GM21786 (cell line): ENCODE results near the gene RNF14.

Experiments
- ATAC-seq: cut with Tn5 transposase; IDR thresholded peaks from one replicate; pipeline ENCODE4 v1.9.1; 2021; ENCODE audit not compliant: unreplicated experiment

Gene RNF14

DNA sequence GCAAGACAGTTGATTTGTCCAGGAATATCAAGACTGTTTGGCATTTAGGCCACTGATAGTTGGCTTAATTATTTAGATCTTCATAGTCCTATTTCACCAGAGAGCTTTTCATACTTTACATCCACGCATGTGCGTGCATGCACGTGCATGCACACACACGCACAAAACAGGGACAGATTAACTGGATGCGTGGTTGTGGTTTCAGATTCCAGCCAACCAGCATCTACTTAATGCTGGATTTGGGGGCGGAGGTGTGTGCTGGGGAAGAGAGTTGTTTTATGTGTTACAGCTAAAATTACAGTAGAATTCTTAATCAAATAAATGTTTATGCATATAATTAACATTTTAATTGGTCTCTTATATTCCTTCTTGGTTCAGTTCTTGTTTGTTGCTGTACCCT, 7.3 kb downstream of the RNF14 start:
- no peak for ATAC-seq

GRCh38 chr5:141978389-141978788, 9.5 kb downstream of the RNF14 start:
- ATAC-seq: no peak

- ATAC-seq: no peak
Observed at GRCh38 chr5:141982626-141983025, 13.7 kb downstream of the RNF14 start.

DNA sequence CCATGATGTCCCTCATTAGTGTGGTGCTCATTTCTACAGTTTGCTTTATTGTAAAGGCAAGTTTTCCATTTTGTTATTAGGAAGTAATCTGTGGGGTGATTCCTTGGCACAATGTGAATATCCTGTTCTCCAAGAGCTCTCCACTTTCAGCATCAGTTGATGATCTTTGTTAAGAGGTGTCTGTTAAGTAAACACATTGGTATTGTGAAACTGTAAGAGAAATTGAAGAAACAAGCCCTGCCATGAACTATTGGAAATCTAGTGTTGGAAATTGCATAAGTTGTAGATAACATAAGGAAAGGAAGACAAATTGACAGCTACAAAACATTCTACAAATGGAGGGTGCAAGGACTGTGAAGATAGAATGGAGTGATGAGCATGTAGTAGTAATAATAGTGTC, 17.2 kb downstream of the RNF14 start:
- ATAC-seq: no peak

GRCh38 chr5:141989720-141990119, 20.8 kb downstream of the RNF14 start:
- ATAC-seq: no peak

GRCh38 chr5:141992349-141992963, 23.6 kb downstream of the RNF14 start:
- ATAC-seq: peak; percentile 64

DNA sequence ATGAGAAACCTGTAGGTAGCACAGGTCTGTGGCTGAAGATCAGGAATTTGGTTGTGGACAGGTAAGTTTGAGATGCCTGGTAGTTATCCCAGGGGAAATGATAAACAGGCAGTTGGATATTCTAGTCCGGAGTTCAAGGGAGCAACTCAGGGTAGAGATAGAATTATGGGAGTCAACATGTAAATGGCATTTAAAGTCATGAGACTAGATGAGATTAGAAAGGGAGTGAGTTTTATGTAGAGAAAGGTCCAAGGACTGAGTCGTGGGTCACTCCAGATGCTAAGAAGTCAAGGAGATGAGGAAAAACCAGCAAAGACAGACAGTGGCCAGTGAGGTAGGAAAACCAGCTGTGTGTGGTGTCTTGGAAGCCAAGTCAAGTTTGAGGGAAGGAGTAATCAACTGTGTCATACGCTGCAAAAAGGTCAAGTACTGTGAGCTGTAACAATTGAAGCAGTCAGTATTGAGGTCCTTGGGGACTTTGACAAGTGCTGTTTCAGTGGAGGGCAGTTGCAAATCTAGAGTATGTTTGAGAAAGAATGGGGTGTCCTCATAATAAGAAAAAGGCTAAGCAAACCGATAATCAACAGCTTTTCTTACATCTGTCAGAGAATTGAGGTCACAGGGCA, 25.7 kb downstream of the RNF14 start:
- ATAC-seq: no peak

- ATAC-seq: no peak
Observed at GRCh38 chr5:141995656-141996055, 26.8 kb downstream of the RNF14 start.

- ATAC-seq: no peak
Observed at GRCh38 chr5:141997358-141997960, 28.6 kb downstream of the RNF14 start.

DNA sequence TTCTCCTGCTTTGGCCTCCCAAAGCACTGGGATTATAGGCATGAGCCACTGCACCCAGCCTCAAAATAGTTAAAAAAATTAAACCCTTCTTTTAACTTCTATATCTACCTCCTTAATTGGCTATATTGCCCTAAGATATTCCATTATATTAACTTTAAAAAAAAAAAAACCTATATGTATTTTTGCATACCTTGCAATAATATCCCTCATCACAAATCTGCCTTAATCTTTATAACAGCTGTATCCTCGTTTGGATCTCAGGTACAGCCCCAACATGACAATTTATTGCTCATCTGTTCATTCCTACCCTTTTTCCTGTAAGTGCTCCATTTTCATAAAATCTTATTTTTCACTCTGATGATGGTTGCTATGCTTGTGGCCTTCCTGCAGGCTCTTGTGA, 31.3 kb downstream of the RNF14 start:
- ATAC-seq: no peak

DNA sequence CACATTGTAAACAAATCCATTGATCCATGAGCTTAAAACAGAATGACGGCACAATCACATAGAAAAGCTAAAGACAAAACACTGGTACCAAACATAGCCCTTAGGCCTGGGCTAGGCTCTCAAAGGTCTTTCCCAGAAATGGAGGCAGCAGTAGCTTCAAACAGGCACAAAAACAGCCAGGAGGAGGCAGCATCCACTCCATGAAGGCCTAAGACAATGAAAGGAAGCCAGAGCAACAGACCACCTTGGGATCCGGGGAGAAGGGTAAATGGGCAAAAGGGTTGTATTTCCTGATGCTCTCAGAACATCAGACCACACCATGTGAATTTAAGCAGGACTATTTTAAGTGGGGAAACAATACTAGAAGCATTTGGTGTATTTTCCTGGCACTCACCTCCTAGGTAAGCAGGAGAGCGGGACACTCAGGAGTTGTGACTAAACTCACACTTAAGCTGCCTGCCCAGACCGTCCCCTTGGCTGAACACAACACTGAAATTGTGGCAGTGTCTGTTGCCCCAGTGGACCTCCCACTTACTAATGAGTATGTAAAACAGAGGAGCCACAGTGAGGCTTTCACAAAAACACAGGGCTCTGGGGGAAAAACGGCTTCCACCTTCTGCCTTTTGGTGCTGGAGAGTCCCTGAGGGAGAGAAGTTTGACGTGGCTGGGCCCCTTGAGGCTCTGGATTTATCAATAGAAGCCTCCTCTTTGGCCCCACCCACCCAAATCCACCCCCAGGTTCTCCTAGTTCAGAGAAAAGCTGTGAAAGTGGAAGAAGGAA, 32.0 kb downstream of the RNF14 start:
- no peak for ATAC-seq

DNA sequence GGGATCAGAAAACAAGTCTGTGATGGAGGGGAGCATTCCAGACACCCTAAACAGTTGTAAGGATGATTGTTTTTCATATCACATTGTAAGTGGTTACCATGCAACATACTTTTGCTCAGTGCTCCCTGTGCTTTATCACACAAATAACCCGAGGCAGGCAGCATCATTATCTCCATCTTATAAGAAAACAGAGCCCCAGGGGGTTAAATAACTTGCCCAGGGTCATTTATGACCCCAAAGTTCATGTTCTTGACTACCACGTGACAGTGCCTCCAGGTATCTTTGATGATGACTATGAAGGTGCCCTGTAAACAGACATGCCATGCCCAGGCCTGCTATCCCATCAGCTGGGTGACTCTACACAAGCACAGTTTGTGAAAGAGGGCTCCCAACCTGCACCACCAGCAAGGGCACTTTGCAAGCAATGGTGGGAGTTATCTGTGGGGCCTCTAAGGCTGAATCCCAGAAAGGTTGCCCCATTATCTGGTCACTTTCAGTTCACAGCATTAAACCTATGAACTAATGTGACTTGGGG, 34.4 kb downstream of the RNF14 start:
- no peak for ATAC-seq

- no peak for ATAC-seq
Observed at GRCh38 chr5:142006363-142007236, 37.7 kb downstream of the RNF14 start.

DNA sequence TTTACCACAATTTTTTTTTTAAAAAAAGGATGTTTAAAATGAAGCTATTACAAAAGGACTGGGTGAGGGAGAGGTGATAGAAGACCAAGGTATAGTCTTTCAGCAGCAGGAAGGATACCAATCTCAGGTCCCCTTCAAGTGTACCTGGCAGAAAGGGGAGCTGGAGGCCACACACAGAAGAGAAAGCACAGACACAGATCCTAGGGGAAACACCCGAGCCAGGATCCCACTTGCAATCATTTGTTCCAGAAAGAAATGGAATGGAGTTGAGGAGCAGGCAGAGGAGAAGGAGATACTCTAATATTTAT, 38.3 kb downstream of the RNF14 start:
- ATAC-seq: no peak

GRCh38 chr5:142008813-142009212, 39.9 kb downstream of the RNF14 start:
- no peak for ATAC-seq

- no peak for ATAC-seq
Observed at GRCh38 chr5:142009886-142010285, 41.0 kb downstream of the RNF14 start.

GRCh38 chr5:142011572-142012185, 42.8 kb downstream of the RNF14 start:
- no peak for ATAC-seq

DNA sequence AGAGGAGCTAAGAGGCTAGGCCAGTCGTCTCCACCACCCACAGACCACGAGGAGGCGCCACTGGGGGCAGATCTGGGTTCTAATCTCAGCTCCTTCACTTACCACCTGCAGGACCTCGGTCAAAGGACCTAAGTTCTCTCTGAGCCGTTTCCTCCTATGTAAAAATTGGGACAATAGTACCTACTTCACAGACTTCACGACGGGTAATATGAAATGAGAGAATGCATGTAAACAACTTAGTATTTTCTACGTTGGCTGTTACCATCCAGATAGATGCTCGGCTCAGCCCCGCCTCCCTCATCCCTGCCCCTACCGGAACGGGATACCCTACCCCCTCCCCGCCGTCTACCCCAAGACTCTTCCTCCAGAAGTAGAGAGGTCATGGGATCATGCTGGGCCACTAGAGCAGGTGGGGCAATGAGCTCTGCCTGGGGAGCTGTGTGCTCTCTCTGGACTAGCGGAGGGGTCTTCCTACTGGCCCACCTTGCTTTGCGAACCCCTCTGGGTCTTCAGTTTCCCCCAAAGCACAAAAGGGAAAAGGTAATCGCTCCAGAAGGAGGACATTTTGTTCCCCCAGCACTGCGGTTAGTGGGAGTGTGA, 43.4 kb downstream of the RNF14 start:
- ATAC-seq: no peak

DNA sequence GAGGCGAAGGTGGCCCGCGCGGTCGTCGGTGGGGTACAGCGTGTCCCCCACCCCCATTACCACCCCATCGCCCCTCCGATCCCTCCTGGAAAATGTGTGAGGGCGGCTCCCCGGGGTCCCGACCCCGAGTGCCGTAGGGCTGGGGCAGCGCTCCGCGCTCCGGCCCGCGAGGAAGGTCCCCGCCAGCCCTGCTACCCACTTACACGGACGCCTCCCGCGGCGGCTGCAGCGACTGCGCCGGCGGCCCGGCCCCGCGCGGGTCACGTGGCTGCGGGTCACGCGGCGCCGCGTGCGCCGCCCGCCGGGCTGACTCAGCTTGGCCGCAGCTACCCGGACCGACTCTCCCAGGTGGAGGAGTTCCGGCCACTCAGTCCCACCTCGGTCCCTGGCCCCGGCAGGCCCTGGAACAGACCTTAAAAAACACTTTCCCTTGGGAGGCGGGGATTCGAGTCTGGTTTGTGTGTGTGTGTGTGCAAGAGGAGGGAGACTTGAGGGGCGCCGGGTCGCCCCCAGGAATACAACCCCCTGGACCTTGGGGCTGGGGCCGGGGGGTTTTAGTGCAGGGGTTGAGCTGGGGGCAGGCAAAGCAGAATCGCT, 44.0 kb downstream of the RNF14 start, which contains the start of gene GNPDA1:
TSS of gene GNPDA1 (minus strand) at position 236 of the 597 bp plus-strand sequence. CDS start 992 bp downstream, outside the sequence.
- ATAC-seq: peak; percentile 52
